ENCODE data around the gene SIX5.
"Not testable (repeated sequence)": the region's sequence is repeated elsewhere in the genome, so short reads cannot be mapped to it uniquely, and the experiment has no call there.

The SIX5 gene

DNA sequence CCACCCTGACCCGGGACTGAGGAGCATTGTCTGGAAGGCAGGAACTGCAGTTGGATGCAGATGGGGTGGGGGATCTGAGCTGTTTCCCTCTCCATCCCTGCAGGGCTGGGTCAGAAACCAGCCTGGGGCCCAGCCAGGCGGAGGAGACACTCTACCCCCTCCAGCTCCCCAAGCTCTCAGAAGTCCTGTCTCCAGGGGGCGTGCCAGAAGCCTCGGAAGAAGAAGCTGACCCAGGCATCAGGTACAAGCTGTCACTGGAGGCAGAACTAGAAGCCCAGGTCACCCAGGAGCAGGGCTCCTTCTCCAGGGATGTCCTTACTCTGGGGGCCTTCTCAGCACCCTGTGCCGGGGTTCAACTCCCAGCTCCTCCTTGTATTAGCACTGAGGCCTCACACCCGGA, 15.5 kb downstream of the SIX5 start:
- FAIRE-seq, result no peak

GRCh38 chr19:45752639-45753038, 16.4 kb downstream of the SIX5 start:
- no peak for FAIRE-seq

- not testable (repeated sequence) for FAIRE-seq
These were observed 17.6 kb downstream of the SIX5 start for GRCh38 chr19:45751483-45751882.

DNA sequence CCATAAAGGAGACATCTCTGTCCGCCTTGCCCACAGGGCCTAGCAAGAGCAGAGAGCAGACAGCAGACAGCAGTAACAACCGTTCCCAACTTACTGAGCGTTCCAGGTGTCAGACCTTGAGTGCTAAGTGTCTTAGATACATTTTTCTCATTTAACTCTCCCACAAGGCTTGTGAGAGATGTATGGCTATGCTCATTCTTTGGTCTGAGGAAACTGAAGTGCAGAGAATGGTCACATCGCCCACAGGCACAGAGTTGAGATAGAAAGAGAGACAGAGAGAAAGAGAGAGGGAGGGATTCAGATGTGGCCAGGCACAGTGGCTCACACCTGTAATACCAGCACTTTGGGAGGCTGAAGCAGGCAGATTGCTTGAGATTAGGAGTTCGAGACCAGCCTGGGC, 21.5 kb downstream of the SIX5 start:
- no peak for FAIRE-seq

DNA sequence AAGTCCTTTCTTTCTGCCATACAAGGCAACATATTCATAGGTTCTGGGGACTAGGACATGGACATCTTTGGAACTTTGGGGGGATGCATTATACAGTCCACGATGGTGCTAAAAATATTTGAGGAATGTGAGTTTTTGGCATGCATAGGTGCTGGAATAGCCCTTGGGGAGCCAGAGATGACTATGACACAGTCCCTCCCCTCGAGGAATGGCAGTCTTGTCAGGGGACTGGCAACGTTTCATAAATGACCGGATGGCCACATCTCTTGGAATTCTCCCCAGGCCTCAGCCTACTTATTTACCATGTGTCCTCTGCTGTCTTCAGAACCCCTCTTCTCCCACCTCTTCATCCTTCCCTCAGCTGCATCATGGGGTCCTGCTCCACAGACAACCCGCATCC, 22.2 kb downstream of the SIX5 start:
- no peak for FAIRE-seq

DNA sequence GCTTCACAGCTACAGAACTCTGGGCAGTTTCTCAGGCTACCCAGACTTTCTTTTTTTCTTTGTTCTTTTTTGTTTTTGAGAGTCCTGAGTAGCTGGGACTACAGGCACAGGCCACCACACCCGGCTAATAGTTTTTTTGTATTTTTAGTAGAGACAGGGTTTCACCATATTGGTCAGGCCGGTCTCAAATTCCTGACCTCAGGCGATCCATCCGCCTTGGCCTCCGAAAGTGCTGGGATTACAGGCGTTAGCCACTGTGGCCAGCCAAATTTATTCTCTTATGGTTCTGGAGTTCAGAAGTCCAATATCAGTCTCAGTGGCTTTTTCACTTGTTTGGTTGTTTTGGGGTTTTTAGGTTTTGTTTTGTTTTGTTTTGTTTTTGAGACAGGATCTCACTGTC, 23.4 kb downstream of the SIX5 start:
- no peak for FAIRE-seq

DNA sequence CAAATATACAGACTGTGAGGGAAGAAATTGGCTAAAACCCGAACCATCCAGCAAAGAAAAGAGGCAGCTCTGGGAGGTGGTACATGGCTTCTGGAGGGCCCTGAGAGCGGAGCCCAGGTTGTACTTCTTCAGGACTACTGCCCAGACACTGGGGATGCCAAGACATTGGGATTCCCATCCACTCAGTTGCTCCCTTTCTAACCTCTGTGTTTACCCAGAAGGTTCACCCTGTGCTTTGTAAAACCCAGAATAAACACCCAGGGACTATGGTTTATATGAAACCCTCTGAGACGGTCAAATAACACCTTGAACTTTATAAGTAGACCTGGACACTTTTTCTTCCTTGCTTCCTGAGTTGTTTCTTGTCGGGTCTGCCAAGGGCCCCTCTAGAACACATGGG, 26.1 kb downstream of the SIX5 start:
- no peak for FAIRE-seq

- FAIRE-seq, result no peak
These were observed 29.3 kb downstream of the SIX5 start for GRCh38 chr19:45739498-45740439.

- FAIRE-seq, result no peak
These were observed 35.8 kb downstream of the SIX5 start, which contains the start of gene MEIOSIN for GRCh38 chr19:45733160-45733810. TSS of gene MEIOSIN (plus strand) at chr19:45733439. CDS start at chr19:45735377, 1,938 bp downstream.

GRCh38 chr19:45730368-45731288, 38.4 kb downstream of the SIX5 start, which contains the start of gene FBXO46:
TSS of gene FBXO46 (minus strand) at chr19:45730896. CDS start at chr19:45713495, 17,401 bp downstream.
- peak; percentile 98 for FAIRE-seq

GRCh38 chr19:45729800-45730290, 39.2 kb downstream of the SIX5 start:
- no peak for FAIRE-seq

- not testable (repeated sequence) for FAIRE-seq
These were observed 40.4 kb downstream of the SIX5 start for GRCh38 chr19:45728683-45729082.

DNA sequence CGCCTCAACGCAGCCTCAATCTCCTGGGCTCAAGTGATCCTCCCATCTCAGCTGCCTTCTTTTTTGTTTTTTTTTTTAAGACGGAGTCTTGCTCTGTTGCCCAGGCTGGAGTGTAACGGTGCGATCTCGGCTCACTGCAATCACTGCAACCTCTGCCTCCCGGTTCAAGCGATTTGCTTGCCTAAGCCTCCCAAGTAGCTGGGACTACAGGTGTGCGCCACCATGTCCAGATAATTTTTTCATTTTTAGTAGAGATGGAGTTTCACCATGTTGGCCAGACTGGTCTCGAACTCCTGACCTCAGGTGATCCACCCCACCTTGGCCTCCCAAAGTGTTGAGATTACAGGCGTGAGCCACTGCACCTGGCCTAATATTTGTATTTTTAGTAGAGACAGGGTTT, 49.0 kb downstream of the SIX5 start:
- not testable (repeated sequence) for FAIRE-seq

GRCh38 chr19:45717983-45718650, 50.9 kb downstream of the SIX5 start:
- no peak for FAIRE-seq

GRCh38 chr19:45717131-45717982, 51.7 kb downstream of the SIX5 start:
- FAIRE-seq, result peak; percentile 99

DNA sequence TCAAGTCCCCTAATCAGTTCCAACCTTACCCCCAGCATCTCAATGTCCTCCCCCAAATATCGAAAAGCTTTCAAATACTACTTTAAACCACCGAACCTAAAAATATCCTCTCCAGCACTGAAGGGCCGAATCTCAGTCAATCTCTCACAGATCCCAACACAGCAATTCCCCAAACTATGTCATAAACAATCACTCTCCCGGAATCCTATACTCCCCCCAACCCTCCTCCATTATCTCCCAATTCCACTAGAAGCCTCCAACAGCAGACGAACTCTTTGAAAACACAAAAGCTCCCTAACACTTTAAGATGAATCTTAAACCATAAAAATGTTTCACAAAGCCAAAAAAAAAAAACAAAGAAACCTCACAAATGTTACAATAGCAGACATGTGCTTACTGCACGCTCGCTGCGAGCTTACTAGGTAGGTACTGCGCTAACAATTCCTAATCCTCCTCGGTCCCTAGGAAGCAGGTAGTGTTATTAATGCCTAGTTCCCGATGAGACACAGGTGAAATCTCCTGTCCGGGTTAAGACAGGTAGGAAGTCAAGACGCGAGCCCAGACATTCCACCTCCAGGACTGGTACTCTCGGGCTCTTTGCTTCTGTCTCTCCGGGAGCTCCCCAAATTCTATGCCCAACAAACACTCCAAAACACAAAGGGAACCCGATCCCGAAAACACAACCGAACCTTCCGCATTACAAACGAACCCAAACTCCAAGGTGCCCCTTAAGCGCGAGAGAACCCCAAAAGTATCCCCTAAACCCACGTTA, 52.5 kb downstream of the SIX5 start:
- no peak for FAIRE-seq

GRCh38 chr19:45715139-45715538, 53.9 kb downstream of the SIX5 start:
- no peak for FAIRE-seq

Measured in G401.6 (cell line).